Stimulated activated CD4-positive, alpha-beta T cell treated with anti-CD3 and anti-CD28 coated beads, Interleukin-4, amount 100 ng/mL, for 24 hours (primary cell): ENCODE measurements around the gene GRAMD1B.
"Not testable (repeated sequence)": the region's sequence is repeated elsewhere in the genome, so short reads cannot be mapped to it uniquely, and the experiment has no call there.

Experiments used
- DNase-seq: peaks from one replicate; pipeline ENCODE4 v3.0.0-alpha.2; 2020

Gene GRAMD1B

DNA sequence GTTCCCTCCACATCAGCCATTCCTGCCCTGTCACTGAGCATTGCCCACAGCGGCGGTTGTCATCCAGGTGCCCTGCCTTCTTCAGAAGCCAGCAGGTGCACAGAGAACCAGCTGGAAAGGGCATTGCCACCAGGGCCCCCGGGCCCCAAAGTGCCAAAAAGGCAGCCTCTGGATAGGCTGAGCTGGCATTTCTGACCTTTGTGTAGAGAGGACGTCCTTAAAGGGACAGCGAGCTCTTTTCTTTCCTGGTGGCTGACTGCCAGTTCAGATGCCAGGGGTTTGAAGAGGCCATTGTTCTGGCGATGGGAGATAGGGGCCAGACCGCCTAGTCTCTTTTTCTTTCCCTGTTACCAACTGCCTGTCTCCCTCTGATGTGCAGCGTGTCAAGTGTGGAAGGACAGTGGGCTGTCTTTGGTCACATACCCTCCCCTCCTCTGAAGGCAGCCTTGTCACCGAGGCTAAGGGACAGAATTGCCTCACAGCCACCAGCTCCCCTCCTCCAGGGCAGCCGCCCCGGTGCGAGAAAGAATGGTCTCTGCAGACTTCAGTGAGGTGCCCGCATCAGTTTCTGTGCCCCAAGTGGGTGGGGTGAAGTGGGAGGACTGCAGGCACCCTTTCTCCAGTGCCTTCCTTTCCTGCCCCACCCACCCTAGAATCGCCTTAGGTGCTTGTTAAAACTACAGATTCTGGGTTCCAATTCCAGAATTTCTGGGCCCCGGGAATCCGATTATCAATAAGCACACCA lies 114.7 kb downstream of the GRAMD1B start:
- DNase-seq, result no peak

DNA sequence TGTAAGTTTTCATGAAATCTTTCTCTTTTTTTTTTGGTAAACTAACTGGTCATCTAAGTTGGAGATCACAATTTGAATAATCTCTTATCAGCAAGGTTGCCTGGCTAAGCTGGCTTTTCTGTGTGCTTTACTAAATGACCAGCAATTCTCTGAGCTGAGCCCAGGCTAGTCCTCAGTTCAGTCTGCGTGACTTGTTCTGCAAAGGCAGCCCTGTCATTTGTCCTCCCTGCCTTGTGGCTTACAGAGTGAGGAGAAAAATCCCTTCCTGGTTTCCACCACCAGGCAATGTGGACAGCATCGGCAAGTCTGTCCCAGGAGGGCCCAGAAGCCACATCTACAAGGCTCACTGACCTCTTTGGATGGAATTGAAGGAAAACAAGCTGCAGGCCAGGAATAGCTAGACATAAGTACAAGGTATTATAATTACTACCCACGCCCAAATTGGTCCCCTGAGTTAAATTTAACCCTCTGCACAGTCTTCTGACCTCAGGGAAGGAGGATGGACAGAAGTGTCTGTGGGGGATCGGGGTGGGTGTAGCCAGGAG lies 115.7 kb downstream of the GRAMD1B start:
- DNase-seq, result no peak

DNA sequence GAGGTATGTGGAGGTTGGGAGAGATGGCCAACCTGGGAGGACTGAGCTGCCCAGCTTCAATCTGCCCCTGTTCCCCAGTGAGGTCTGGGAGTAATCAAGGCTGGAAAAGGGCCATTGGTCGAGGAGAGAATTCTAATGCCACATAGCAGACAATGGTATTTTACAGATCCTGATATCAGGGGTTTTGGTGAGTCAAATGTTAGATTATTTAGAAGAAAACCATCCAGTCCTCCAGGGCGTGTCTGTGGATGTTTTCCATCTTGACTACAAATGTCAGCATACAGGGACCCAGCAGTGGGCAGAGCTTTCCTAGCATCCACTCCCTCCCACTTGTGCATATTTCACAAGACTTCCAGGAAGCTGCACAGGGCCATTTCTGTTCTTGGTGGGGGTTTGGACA lies 116.4 kb downstream of the GRAMD1B start:
- DNase-seq, result no peak

DNA sequence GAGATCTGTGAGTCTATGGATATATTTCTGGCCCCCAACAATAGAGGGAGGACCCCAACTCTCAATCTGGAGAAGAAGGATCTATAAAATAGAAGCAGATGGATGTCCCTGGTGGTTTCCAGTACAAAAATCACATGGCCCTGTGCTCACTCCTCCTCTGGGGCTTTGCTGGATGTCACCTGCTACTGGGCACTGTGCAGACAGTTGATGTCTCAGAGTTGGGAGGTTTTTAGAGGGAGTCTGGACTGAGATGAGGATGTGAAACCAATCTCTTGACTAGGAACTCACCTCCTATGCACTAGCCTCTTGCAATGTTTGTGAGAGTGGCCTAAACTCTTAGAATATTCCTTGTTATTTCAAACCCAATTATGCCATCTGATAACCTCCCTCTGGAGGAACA lies 117.1 kb downstream of the GRAMD1B start:
- DNase-seq, result no peak

DNA sequence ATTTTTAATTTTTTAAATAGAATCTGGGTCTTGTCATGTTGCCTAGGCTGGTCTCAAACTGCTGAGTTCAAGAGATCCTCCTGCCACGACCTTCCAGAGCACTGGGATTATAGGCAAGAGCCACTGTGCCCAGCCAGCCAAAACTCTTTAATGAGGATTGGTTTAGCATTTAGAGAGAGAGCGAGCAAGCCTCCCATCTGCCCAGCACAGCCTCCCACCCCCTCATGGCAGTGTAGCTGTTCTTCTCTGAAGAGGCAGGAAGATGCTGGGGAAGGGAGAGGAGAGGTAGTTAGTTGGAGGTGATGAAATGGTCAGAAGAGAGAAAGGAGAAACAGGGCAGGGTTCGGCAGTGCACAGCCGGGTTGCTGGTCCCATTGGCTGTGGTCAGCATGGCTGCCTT lies 118.7 kb downstream of the GRAMD1B start:
- no peak for DNase-seq

DNA sequence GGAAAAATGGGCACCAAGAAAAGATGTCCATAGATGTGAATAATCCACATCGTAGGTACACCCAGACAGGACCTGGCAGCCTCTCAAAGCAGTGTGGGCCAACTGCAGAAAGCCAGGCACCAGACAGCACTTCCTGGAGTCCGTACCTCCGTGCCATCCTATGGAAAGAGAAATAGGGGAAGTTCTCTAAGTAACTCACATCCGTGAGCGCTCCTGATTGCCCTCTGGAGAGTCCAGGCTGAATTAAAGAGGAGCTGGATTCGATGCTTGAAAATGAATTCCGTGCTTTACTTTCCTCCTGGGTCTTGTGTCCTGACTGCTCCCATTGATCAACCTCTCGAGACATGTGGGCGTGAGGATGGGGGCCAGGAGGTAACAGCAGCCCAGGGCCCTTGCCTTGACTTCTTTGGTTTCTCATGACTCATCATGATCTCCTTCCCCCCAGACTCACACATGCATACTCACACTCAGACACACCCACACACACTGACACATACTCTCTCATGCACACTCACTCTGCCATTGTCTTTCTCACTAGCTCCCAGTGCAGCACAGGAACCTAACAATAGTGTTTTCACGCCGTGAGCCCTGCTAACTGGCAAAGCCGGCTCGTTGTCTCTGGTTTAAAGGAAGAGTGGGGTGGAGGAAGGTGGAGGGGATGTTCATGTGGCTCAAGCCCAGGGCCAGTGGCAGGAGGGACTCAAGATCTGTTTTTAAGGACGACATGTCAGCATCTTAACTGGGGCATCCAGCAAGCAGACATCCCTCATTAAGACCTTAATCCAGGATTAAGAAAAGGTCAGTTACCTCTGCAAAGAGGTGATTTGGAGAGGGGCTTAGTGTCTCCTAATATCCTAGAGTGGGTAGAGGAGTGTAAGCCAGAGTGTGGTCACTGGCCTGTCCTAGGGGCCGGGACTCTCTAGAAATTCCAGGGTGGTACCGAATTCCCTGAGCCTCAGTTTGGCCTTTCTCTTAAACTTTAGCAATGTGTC lies 120.2 kb downstream of the GRAMD1B start:
- peak; percentile 14 for DNase-seq

DNA sequence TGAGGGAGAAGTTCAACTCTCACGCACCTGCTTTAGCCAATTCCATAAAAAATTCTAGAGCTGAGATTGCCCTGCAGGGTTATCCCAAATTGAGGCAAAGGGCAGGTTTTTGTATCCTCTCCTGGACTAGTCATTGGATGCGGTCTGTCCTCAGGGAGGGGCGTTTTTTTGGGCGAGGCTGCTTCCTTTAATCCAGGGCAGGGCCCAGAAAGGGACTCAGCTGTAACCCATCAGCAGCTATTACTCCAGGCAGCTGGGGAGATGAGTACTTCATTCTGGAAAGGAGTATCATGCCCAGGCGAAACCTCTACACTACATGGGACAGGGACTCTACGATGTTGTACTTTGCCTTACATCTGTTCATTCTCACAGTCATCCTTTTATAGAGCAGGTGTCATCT lies 121.0 kb downstream of the GRAMD1B start:
- no peak for DNase-seq

DNA sequence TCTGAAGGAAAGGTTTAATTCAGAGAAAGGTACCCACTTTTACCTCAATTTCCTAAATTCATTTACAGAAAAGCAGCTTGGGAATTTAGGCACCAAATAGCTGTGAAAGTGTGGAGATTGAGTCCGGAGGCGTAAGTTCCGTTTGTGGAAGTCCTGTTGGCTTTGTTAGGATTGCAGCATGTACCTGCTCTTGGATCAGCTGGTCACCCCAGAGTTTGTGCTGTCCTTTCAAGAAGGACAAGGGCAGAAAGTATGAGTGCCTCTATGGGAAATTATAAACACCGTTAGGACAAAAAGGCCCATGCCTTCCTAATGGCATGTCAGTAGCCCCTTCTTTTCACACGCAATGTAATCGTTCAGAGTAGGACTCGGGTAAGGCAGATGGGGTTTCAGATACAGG lies 126.6 kb downstream of the GRAMD1B start:
- no peak for DNase-seq

DNA sequence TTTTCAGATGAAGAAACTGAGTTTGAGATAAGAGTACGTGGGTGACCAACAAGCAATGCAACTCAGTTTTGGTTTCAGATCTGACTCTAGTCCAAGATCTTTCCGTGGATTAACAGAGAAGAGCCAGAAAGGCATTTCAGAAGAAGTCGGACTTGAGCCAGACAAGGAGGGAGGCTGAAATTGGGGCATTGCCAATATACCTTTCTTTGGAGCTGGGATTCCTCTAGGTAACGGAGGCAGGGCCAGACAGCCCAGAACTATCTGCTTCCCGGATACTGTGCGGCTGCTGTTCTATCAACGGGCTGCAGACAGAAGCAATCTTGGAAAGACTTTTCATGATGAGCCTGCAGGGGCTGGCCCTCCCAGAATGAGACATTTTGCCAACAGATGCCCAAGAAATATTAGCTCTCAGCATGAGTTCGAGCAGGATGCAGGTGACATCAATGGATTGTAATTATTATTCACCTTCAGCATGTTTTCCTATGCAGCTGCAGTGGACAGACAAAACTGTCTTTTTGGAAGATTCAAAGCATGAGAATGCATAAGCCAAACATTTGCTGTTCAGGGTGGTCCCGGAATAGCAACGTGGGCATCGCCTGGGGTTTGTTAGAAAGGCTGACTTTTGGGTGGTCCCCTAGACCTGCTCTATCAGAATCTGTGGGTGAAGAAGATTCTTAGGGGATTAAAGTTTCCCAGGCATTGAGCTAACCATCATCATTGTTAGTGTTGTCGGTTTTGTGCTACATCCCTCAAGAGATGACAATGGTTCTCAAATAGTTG lies 128.7 kb downstream of the GRAMD1B start:
- DNase-seq, result no peak

DNA sequence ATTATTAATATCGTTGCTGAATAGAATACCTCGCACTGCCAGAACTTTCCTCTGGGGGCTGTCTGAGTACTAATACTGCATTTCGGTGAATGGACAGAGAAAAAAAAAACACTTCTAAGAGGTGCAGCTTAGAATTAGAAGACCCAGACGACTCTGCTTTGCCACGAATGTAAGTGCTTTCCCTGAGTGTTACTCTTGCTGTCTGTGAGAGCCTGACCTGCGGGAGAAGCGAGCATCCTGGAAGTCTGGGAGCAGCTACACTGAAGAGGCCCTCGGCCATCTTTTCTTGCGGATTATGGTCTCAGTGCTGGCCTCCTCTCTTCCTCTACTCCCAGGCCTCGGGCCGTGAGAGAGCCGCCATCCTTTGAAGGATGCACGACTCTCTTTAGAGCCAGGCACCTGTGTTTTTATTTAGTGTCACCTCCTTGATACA lies 129.5 kb downstream of the GRAMD1B start:
- no peak for DNase-seq

DNA sequence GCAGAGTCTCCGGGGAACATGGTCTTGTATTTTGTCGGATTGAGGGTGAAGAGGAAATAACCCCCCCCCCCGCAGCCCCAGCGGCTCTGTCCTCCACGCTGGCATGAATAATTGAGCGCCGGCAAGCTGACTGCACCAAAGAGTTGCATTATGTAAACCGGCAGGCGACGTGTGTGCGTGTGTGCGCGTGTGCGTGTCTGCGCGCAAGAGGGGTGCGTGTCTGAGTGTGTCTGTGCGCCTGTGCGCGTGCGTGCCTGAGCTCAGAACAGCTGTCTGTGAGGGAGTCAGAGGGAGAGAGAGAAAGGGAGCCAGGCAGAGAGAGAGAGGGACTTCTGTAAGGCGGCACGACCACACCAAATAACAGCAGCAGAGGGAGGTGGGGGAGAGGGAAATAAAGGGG lies 129.9 kb downstream of the GRAMD1B start:
- peak; percentile 23 for DNase-seq

DNA sequence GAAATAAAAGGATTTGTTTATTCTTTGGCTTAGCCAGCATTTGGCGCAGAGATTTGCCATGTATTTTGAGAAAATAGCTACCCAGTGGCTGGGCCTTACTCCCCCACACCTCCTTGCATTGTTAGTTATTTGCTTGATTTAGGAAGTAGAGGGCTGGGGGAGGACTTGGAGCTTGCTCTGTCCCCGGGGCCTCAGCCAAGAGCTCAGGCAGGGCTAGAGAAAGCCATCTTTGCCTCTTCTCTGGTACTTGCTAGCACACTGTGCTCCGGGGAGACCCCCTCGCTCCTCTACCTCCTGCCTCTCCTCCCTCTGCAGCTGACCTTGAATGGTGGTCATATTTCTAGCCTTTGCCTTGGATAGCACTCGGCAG lies 131.3 kb downstream of the GRAMD1B start:
- no peak for DNase-seq

DNA sequence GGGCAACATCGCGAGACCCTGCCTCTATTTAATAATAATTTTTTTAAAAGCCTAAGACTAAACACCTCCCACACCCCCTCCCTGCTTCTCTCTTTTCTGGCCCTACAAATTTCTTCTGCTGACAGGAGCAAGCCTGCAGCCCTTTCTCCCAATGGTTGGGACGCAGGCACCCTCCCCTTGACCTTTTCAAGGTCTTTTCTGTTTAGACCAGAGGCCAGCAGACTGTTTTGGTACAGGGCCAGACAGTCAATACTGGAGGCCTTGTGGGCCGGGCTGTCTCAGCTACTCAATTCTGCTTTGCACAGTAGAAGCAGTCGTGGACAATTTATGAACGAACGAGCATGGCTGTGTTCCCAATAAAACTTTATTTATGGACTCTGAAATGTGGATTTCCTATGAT lies 132.1 kb downstream of the GRAMD1B start:
- DNase-seq, result no peak

DNA sequence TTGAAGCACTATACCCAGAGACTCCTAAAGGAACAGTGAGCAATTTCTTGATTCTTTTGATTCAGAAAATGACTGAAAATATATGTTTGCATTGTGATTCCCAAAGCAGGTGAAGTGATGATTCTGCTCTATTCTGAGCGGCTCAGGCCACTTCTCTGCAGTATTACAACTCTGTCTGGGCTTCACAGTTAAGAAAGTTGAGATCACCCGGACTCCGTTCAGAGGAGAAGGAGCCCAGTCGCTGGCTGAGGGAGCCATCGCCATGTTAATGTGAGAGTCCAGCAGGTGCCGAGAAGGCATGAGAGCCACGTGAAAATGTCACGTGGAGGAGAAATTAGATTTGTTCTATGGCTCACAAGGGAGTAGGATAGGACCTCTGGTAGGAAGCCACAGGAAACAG lies 132.8 kb downstream of the GRAMD1B start:
- no peak for DNase-seq

DNA sequence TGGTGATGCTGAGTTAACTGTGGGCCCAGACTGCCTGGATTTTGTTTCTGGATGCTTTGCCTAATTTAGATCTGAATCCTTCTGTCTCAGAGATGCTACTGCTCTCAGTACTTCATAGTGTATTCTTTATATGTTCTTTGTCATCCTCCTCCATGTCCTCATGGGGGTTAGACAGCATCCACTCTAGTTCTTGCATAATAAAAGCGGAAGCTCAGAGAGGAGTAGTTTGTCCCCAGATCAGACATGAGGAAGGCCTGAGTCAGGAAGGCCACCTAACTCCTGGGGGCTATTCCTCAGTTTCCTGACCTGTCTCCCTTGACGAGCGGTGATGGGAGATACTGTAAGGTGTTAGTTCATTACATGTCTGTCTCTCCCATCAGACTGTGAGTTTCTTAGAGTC lies 134.2 kb downstream of the GRAMD1B start:
- DNase-seq, result no peak

DNA sequence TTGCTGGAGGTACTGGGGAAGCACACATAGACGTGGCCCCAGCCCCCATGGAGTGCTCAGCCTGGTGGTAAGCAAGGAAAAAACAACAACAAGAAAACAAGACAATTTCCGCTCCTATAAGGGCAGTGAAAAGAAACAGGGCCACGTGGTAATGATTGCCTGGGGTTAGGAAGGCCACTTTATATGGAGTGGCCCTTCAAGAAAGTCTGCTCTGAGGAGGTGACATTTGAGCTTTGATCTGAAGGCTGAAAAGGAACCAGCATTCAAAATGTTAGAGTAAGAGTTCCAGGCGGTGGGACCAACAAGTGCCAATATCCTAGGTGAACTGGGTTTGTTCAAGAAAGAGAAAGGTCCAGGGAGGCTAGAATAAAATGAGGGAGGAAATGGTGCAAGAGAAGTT lies 136.8 kb downstream of the GRAMD1B start:
- DNase-seq, result no peak

DNA sequence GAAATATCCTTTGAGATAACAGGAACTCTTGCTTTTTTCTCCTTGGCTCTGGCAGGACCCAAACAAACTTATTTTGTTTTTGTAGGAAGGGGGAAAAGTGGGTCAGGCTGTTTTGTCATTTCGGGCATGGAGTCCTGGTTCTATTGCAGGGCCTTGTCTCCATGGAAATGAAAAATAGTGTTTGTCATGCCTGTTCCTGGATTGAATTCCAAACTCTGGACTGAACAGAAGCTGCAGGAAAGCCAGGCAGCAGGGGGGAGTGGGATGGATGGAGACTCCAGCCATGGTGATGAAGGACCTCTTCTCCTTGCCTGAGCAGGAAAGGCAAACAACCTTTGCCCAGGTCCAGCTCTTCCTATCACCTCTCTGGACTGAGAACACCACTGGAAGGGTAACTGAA lies 137.4 kb downstream of the GRAMD1B start:
- DNase-seq, result no peak

DNA sequence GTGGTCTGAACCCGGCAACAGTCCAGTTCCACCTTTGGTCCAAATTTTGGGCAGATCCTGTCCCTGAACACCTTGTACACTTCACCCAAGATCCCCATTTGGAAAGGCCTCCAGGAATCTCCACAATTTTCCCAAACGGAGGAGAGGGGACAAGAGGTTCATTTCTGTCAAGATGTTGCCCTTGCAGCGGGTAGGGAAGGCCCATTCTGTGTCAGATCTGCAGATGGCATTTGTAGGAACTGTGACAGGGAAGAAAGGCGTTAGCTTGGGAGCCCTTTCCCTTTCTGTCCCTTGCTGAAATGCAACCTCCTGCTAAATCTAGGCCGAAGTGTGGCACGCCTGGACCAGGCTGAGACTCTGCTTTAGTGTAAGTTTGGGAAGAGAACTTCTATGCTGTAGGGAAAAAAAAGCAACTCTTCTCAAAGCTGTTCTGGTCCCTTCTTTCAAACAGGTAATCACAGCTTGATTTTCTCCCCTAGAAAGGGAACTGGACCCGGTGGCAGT lies 138.3 kb downstream of the GRAMD1B start:
- DNase-seq, result no peak

DNA sequence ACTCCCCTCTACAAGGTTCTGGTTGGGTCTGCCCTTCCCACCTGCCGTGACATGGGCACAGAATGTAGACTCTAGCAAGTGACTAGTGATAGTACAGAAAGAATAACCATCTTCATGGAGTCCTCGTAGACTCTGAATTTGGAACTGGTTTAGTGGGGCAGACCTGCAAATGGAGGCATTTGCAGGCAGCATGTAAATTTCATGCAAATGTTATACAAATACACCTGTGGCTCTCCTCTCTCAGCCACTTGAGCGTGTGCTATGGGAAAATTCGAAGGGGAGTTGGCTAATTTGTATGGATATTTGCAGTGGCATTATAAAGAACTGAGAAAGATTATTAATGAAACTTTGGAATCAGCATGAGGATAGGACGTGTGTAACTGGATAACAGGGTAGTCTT lies 139.3 kb downstream of the GRAMD1B start:
- no peak for DNase-seq

DNA sequence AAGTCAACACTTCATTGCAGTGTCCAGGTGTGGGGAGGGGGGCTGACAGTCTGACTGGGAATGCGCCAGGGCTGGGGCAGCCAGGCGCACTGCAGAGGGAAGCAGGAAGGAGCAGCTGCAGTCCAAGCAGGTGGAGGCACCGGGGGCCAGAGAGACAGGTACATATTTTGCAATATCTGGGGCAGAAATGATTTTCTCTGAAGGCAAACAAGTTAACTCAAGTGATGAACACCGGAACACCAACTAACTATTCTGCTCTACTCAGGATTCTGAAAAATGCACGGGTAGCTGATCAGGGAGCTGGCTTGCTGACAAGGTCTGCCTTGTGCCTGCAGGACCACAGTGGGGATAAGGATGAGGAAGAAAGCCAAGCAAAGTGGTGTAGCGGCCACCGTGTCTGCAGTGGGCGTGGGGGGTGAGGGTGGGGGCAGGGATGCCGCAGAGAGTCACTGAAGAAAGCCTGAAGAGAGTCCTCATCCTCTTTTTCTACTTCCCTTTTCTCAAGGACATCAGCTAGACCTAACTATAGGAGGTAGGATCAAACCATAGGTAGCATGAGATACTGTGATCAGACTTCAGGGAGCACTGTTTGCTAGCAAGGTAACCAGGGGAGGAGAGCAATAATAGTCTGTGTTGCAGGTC lies 141.0 kb downstream of the GRAMD1B start:
- DNase-seq, result no peak

DNA sequence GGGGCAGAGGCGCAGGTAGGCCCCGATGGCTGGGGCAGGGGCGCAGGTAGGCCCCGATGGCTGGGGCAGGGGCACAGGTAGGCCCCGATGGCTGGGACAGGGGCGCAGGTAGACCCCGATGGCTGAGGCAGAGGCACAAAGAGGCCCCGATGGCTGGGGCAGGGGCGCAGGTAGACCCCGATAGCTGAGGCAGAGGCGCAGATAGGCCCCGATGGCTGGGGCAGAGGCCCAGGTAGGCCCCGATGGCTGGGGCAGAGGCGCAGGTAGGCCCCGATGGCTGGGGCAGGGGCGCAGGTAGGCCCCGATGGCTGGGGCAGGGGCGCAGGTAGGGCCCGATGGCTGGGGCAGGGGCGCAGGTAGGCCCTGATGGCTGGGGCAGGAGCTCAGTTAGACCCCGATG lies 142.7 kb downstream of the GRAMD1B start:
- DNase-seq, result not testable (repeated sequence)

DNA sequence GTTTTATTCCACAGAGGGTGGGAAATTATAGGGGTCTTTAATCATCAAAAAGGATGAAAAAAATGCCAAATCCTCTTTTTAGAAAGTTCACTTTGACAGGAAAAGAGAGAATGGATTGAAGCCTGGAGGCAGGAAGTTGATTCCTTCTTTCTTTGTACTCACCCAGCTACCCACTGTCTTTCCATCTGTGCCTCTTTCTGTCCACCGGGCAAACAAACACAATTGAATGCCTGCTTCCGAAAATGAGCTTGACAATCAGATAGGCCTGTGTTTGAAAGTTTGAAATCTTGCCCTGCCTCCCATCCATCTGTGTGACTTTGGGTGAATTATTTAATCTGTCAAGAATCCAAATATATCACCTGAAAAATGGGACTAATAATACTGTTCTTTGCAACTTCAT lies 143.2 kb downstream of the GRAMD1B start:
- DNase-seq, result no peak
